PFSK-1 (cell line): ENCODE results near the gene TLX2.

Experiments
- FOXP2 ChIP-seq: optimal IDR thresholded peaks from 2 replicates; pipeline ENCODE3; 2011; ENCODE audit warnings: borderline replicate concordance, control low read depth, inconsistent platforms; ENCODE audit not compliant: insufficient read depth; ENCODE audit errors: extremely low read length, extremely low read depth
- POLR2AphosphoS5 ChIP-seq: IDR thresholded peaks from 2 replicates; pipeline ENCODE4 v1.6.1; 2012; ENCODE audit warnings: low read depth, mild to moderate bottlenecking, control low read depth, low read length, moderate library complexity
- SIN3A ChIP-seq: IDR thresholded peaks from 2 replicates; pipeline ENCODE4 v1.6.1; 2012; ENCODE audit warnings: mild to moderate bottlenecking, low read length, moderate library complexity, borderline replicate concordance; ENCODE audit not compliant: insufficient read depth
- TAF1 ChIP-seq: IDR thresholded peaks from 2 replicates; pipeline ENCODE4 v1.6.1; 2012; ENCODE audit warnings: low read length, control low read depth, borderline replicate concordance; ENCODE audit not compliant: insufficient read depth
- TF ChIP-seq, protein P1 (sequence below), 2 experiments: IDR thresholded peaks; 2 replicates each; pipeline versions ENCODE4 v1.6.1 to v1.8.0; 2011 to 2012; ENCODE audit warnings: low read depth in 2 of 2, low read length in 2 of 2, control low read depth in 1 of 2, inconsistent platforms in 1 of 2, mild to moderate bottlenecking in 1 of 2, moderate library complexity in 1 of 2; ENCODE audit not compliant: insufficient read depth in 1 of 2

Gene TLX2

GRCh38 chr2:74537140-74537539 is 22.9 kb downstream of the TLX2 start:
- TF ChIP-seq SIN3A (no peak), TAF1 (no peak), POLR2AphosphoS5 (no peak), FOXP2 (no peak)
- TF ChIP-seq, protein P1, sequence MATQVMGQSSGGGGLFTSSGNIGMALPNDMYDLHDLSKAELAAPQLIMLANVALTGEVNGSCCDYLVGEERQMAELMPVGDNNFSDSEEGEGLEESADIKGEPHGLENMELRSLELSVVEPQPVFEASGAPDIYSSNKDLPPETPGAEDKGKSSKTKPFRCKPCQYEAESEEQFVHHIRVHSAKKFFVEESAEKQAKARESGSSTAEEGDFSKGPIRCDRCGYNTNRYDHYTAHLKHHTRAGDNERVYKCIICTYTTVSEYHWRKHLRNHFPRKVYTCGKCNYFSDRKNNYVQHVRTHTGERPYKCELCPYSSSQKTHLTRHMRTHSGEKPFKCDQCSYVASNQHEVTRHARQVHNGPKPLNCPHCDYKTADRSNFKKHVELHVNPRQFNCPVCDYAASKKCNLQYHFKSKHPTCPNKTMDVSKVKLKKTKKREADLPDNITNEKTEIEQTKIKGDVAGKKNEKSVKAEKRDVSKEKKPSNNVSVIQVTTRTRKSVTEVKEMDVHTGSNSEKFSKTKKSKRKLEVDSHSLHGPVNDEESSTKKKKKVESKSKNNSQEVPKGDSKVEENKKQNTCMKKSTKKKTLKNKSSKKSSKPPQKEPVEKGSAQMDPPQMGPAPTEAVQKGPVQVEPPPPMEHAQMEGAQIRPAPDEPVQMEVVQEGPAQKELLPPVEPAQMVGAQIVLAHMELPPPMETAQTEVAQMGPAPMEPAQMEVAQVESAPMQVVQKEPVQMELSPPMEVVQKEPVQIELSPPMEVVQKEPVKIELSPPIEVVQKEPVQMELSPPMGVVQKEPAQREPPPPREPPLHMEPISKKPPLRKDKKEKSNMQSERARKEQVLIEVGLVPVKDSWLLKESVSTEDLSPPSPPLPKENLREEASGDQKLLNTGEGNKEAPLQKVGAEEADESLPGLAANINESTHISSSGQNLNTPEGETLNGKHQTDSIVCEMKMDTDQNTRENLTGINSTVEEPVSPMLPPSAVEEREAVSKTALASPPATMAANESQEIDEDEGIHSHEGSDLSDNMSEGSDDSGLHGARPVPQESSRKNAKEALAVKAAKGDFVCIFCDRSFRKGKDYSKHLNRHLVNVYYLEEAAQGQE (IDR thresholded peaks at IDR 0.05; ENCODE audit: insufficient read depth in 1 of 2, low read depth in 2 of 2, low read length in 2 of 2), result no peak

GRCh38 chr2:74538881-74539339 is 24.7 kb downstream of the TLX2 start:
- TF ChIP-seq FOXP2, result no peak
- TF ChIP-seq, protein P1 (IDR thresholded peaks at IDR 0.05; ENCODE audit: insufficient read depth in 1 of 2, low read depth in 2 of 2, low read length in 2 of 2), result no peak
- TF ChIP-seq POLR2AphosphoS5, result no peak
- no peak for TF ChIP-seq TAF1
- TF ChIP-seq SIN3A, result no peak

- TF ChIP-seq, protein P1 (IDR thresholded peaks at IDR 0.05; ENCODE audit: insufficient read depth in 1 of 2, low read depth in 2 of 2, low read length in 2 of 2), result no peak
- TF ChIP-seq SIN3A, result no peak
- no peak for TF ChIP-seq TAF1
- TF ChIP-seq FOXP2, result no peak
- TF ChIP-seq POLR2AphosphoS5, result no peak
These were observed 26.0 kb downstream of the TLX2 start for GRCh38 chr2:74540291-74540690.

- TF ChIP-seq TAF1 (no peak), FOXP2 (no peak), POLR2AphosphoS5 (no peak), SIN3A (no peak)
- TF ChIP-seq, protein P1 (IDR thresholded peaks at IDR 0.05; ENCODE audit: insufficient read depth in 1 of 2, low read depth in 2 of 2, low read length in 2 of 2), result no peak
These were observed 28.7 kb downstream of the TLX2 start for GRCh38 chr2:74542978-74543377.

DNA sequence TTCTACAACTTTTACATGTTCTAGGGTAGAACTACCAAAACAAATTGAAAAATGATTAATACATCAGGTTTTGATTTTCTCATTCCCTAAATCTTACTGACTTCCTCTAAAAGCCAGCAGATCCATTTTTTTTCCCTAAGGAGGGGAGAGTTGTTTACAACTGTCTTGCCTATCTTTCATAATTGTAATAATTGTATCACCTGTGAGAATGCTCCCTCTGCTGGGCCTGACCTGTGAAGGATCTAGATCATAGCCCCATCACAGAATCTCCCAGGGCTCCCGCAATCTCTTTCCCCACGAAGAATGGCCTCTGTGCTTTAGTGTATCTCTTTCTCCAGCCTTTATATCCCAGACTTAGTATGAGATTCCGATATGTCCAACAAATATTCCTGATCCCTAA is 30.4 kb downstream of the TLX2 start:
- TF ChIP-seq FOXP2 (no peak), TAF1 (no peak), SIN3A (no peak), POLR2AphosphoS5 (no peak)
- TF ChIP-seq, protein P1 (IDR thresholded peaks at IDR 0.05; ENCODE audit: insufficient read depth in 1 of 2, low read depth in 2 of 2, low read length in 2 of 2), result no peak
